ENCODE measurements around the gene CA12.
"Not testable (repeated sequence)": the region's sequence is repeated elsewhere in the genome, so short reads cannot be mapped to it uniquely, and the experiment has no call there.

The CA12 gene

GRCh38 chr15:63322541-63322940 lies 59.1 kb downstream of the CA12 start:
- H3K4me3 ChIP-seq (ENCODE audit: low read length) = no peak overlapping the region
- TF ChIP-seq, protein P1, sequence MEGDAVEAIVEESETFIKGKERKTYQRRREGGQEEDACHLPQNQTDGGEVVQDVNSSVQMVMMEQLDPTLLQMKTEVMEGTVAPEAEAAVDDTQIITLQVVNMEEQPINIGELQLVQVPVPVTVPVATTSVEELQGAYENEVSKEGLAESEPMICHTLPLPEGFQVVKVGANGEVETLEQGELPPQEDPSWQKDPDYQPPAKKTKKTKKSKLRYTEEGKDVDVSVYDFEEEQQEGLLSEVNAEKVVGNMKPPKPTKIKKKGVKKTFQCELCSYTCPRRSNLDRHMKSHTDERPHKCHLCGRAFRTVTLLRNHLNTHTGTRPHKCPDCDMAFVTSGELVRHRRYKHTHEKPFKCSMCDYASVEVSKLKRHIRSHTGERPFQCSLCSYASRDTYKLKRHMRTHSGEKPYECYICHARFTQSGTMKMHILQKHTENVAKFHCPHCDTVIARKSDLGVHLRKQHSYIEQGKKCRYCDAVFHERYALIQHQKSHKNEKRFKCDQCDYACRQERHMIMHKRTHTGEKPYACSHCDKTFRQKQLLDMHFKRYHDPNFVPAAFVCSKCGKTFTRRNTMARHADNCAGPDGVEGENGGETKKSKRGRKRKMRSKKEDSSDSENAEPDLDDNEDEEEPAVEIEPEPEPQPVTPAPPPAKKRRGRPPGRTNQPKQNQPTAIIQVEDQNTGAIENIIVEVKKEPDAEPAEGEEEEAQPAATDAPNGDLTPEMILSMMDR (IDR thresholded peaks at IDR 0.05; ENCODE audit: insufficient read depth, low read depth, low read length, missing control alignments) = no peak
- no peak for DNase-seq (ENCODE audit: low read depth)

DNA sequence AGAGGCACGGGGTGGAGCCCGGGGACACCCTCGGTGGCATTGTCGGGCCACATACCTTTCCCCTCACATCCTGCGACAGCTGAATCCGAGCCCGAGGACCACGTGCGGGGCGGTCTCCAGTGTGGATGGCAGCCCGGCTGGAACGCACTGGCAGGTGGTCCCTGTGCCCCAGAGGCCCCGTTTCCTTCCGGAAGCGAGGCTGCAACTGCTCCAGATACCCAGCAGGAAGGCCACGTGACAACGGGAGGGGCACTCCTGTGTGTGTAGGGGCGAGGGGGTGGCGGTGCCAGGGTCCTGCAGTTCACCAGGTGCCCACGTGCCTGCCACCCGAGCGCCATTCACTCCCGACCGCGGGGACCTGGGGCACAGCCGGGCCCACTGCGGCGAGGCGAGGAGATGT lies 60.2 kb downstream of the CA12 start:
- DNase-seq (ENCODE audit: low read depth) = no peak
- TF ChIP-seq, protein P1 (IDR thresholded peaks at IDR 0.05; ENCODE audit: insufficient read depth, low read depth, low read length, missing control alignments) = no peak

DNA sequence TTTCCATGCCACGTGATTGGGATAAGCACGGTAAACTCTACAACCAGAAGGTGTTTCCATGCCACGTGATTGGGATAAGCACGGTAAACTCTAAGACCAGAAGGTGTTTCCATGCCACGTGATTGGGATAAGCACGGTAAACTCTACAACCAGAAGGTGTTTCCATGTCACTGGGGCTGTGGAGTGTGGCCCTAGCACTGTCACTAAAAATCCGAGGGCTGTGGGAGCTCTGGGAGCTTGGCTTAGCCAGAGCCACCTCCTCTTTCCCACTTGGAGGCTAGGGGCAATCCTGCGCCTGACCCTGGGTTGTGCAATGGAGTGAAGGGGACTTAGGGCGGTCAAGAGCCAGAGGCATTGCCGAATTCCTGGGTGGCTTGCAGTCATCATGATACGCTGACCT lies 60.7 kb downstream of the CA12 start:
- H3K4me3 ChIP-seq (ENCODE audit: low read length); DNase-seq (ENCODE audit: low read depth): not testable (repeated sequence)

More for the DNA sequence above, 60.2 kb downstream of the CA12 start:
- H3K4me3 ChIP-seq (ENCODE audit: low read length) = no peak overlapping the region

DNA sequence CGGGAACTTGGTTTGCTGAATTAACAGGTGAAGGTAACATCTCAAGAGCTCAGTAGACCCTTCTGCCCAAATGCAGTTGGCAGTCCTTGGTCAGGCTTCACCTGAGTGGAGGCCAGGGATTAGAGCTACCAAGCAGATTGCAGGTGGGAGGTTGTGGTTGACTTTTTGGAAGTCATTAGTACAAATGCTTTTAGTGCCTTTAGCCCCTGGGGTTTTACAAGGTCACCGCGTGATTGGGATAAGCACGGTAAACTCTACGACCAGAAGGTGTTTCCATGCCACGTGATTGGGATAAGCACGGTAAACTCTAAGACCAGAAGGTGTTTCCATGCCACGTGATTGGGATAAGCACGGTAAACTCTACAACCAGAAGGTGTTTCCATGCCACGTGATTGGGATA lies 61.2 kb downstream of the CA12 start:
- not testable (repeated sequence) for DNase-seq (ENCODE audit: low read depth); H3K4me3 ChIP-seq (ENCODE audit: low read length)

GRCh38 chr15:63319065-63319464 lies 62.6 kb downstream of the CA12 start:
- no peak for DNase-seq (ENCODE audit: low read depth)
- TF ChIP-seq, protein P1 (IDR thresholded peaks at IDR 0.05; ENCODE audit: insufficient read depth, low read depth, low read length, missing control alignments) = no peak
- no peak overlapping the region for H3K4me3 ChIP-seq (ENCODE audit: low read length)

DNA sequence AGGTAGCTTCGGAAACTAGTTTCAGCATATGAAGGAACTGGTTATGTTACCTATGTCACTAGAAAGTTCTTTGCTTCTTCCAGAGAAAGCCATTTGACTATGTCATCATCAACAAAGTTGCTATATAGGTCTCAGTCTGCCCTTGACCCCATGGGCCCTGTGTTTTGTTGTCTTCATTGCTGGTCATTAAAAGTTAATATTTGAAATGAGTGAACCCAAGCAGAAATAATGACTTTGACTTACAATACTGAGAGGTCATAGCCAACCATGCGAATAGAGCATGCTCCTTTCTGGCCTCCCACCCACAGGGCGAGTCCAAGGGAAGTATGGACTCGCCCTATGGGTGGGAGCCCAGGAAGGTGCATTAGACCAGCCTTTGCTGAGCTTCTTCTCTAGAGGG lies 63.3 kb downstream of the CA12 start:
- TF ChIP-seq, protein P1 (IDR thresholded peaks at IDR 0.05; ENCODE audit: insufficient read depth, low read depth, low read length, missing control alignments) = no peak
- DNase-seq (ENCODE audit: low read depth) = no peak
- no peak overlapping the region for H3K4me3 ChIP-seq (ENCODE audit: low read length)

DNA sequence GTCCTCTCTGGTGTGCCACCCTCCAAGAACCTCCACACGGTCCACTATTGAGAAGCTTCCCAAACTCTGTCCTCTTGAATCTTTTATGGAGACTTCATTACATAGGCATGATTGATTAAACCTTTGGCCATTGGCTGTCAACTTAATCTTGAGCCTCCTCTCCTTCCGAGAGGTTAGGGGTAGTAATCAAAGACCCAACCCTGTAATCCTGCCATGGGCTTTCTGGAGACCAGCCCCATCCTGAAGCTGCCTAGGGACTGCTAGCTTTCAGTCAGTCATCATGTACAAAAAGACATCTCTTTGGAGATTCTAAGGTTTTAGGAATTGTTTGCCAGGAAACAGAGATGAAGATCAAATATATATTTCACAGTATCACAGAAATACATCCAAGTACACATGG lies 67.2 kb downstream of the CA12 start:
- H3K4me3 ChIP-seq (ENCODE audit: low read length) = no peak overlapping the region
- DNase-seq (ENCODE audit: low read depth) = no peak
- TF ChIP-seq, protein P1 (IDR thresholded peaks at IDR 0.05; ENCODE audit: insufficient read depth, low read depth, low read length, missing control alignments) = no peak

DNA sequence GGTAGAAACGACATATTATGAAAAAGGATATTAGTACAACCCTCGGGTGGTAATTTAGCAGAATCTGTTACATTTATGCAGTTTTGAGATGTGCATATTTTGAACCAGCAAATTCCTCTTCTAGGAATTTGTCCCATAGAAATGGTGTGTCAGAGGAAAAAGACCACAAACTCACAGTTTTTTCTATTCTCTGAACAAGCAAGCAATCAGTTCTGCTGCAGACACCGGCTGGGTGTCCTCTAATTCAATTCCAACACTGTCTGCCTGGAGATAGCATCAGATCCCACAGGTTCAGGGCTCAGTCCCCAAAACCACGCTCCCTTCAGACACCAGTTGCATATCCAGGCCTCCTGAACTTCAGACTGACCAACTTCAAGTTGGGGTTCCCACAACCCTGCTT lies 67.8 kb downstream of the CA12 start:
- no peak for DNase-seq (ENCODE audit: low read depth)
- H3K4me3 ChIP-seq (ENCODE audit: low read length) = no peak overlapping the region
- TF ChIP-seq, protein P1 (IDR thresholded peaks at IDR 0.05; ENCODE audit: insufficient read depth, low read depth, low read length, missing control alignments) = no peak
